Hindlimb muscle (tissue), 1 donor: ENCODE results near the gene TRIO. TPM values are rescaled to one million over a fixed set of nuclear protein-coding genes. Genes with fewer than 3 reads are reported as not detected.

Source experiments
- DNase-seq: peaks from one replicate; pipeline ENCODE4 v3.0.0-alpha.2; 2013
- polyA plus RNA-seq: library from polyadenylated mRNA; unstranded; fragments of 120-200 nt; gene quantifications from one replicate; pipeline ENCODE4 v1.2.1, GENCODE V29; 2013; ENCODE audit not compliant: insufficient read length

TRIO gene
- polyA plus RNA-seq, 1 donor = 181 TPM

- DNase-seq = no peak
These were observed 86.0 kb downstream of the TRIO start for GRCh38 chr5:14229181-14229580.

- no peak for DNase-seq
These were observed 86.6 kb downstream of the TRIO start for GRCh38 chr5:14229734-14230133.

GRCh38 chr5:14231156-14231555 lies 88.0 kb downstream of the TRIO start:
- DNase-seq = no peak

- DNase-seq = no peak
These were observed 88.7 kb downstream of the TRIO start for GRCh38 chr5:14231890-14232289.

GRCh38 chr5:14234204-14234603 lies 91.1 kb downstream of the TRIO start:
- DNase-seq = no peak

- DNase-seq = no peak
These were observed 92.7 kb downstream of the TRIO start for GRCh38 chr5:14235872-14236271.

- no peak for DNase-seq
These were observed 93.6 kb downstream of the TRIO start for GRCh38 chr5:14236757-14237156.

- no peak for DNase-seq
These were observed 94.4 kb downstream of the TRIO start for GRCh38 chr5:14237317-14238086.

GRCh38 chr5:14238272-14238671 lies 95.1 kb downstream of the TRIO start:
- no peak for DNase-seq

GRCh38 chr5:14239404-14239803 lies 96.3 kb downstream of the TRIO start:
- no peak for DNase-seq

GRCh38 chr5:14239951-14240350 lies 96.8 kb downstream of the TRIO start:
- DNase-seq = no peak

GRCh38 chr5:14240359-14240758 lies 97.2 kb downstream of the TRIO start:
- DNase-seq = no peak

GRCh38 chr5:14241141-14241540 lies 98.0 kb downstream of the TRIO start:
- no peak for DNase-seq

GRCh38 chr5:14242447-14242846 lies 99.3 kb downstream of the TRIO start:
- no peak for DNase-seq

GRCh38 chr5:14242871-14243383 lies 99.8 kb downstream of the TRIO start:
- no peak for DNase-seq

GRCh38 chr5:14243766-14244165 lies 100.6 kb downstream of the TRIO start:
- no peak for DNase-seq

- DNase-seq = no peak
These were observed 101.6 kb downstream of the TRIO start for GRCh38 chr5:14244721-14245120.

- DNase-seq = no peak
These were observed 102.2 kb downstream of the TRIO start for GRCh38 chr5:14245132-14245925.

- DNase-seq = no peak
These were observed 103.4 kb downstream of the TRIO start for GRCh38 chr5:14246350-14247053.

- DNase-seq = no peak
These were observed 103.9 kb downstream of the TRIO start for GRCh38 chr5:14247054-14247386.

GRCh38 chr5:14249258-14250082 lies 106.3 kb downstream of the TRIO start:
- DNase-seq = no peak

GRCh38 chr5:14250084-14250695 lies 107.0 kb downstream of the TRIO start:
- peak; percentile 82 for DNase-seq
